Panc1 (cell line): ENCODE data around the gene LHFPL2. TPM values are rescaled to one million over a fixed set of nuclear protein-coding genes. Genes with fewer than 3 reads are reported as not detected.

ENCODE experiments used
- ATAC-seq: fragments of 200-7000 bp; cut with Tn5 transposase; 2 replicates; pipeline ENCODE4 v1.9.1; 2020; ENCODE audit warnings: mild to moderate bottlenecking, moderate library complexity
- BruUV-seq: library from RNA; stranded (reverse); fragments of 400-500 nt; replicated peaks from 2 replicates; lab custom pipeline; 2021; lab: Mats Ljungman, UMichigan
- CTCF ChIA-PET: fragments of 300-600 bp; sonication (Branson Sonifier 250); formaldehyde crosslinking; loops from one replicate; lab custom pipeline; 2022; ENCODE audit warnings: antibody characterized with exemption; lab: Charles Lee
- POLR2A ChIA-PET: fragments of 300-600 bp; sonication (Branson Sonifier 250); formaldehyde crosslinking; loops from one replicate; lab custom pipeline; 2022; ENCODE audit warnings: antibody characterized with exemption; lab: Charles Lee
- DNase-seq: peaks from one replicate; pipeline ENCODE4 v3.0.0-alpha.2; 2010; ENCODE audit warnings: low read depth, low spot score
- H3K27ac ChIP-seq: 2 replicates; pipeline ENCODE4 v1.5.1; 2011; ENCODE audit warnings: mild to moderate bottlenecking, low read length, inconsistent platforms
- H3K27me3 ChIP-seq: fragments of 200-500 bp; sonication (Bioruptor generic); 2 replicates; pipeline ENCODE4 v1.6.0; 2014; ENCODE audit warnings: low read length, inconsistent platforms; ENCODE audit not compliant: control insufficient read depth, insufficient read depth
- H3K36me3 ChIP-seq: fragments of 200-500 bp; sonication (Bioruptor generic); 2 replicates; pipeline ENCODE4 v1.5.1; 2014; ENCODE audit warnings: inconsistent platforms, mild to moderate bottlenecking, low read length, moderate library complexity; ENCODE audit not compliant: control insufficient read depth, insufficient read depth
- H3K4me1 ChIP-seq: 2 replicates; pipeline ENCODE4 v1.5.1; 2011; ENCODE audit warnings: inconsistent platforms, mild to moderate bottlenecking, low read length, moderate library complexity; ENCODE audit not compliant: control insufficient read depth, insufficient read depth
- H3K4me3 ChIP-seq, 2 experiments: 2 replicates each; pipeline ENCODE4 v1.5.1; 2011 to 2012; ENCODE audit warnings: low read depth in 2 of 2, low read length in 2 of 2, mild to moderate bottlenecking in 2 of 2, inconsistent platforms in 1 of 2, moderate library complexity in 1 of 2
- H3K9me3 ChIP-seq: fragments of 200-500 bp; sonication (Bioruptor generic); 2 replicates; pipeline ENCODE4 v1.5.1; 2014; ENCODE audit warnings: low read depth, mild to moderate bottlenecking, inconsistent platforms, low read length, moderate library complexity; ENCODE audit not compliant: control insufficient read depth, insufficient read depth
- POLR2AphosphoS5 ChIP-seq: IDR thresholded peaks from 2 replicates; pipeline ENCODE4 v1.6.1; 2012; ENCODE audit warnings: mild to moderate bottlenecking, low read depth, low read length, moderate library complexity
- SIN3A ChIP-seq: IDR thresholded peaks from 2 replicates; pipeline ENCODE4 v1.6.1; 2012; ENCODE audit warnings: low read depth, mild to moderate bottlenecking, low read length, moderate library complexity, borderline replicate concordance; ENCODE audit not compliant: insufficient read depth
- TCF7L2 ChIP-seq: IDR thresholded peaks from 2 replicates; pipeline ENCODE4 v1.6.1; 2011; ENCODE audit warnings: mild to moderate bottlenecking, low read depth, low read length, inconsistent platforms
- in situ Hi-C: cut with HindIII; loops from 2 replicates; pipeline ENCODE4 v1.10.0; 2016; ENCODE audit warnings: low sequenced_read_pairs, low pct_unique_long_range_greater_than_20kb
- intact Hi-C: fragments of 100-400 bp; cut with micrococcal nuclease; formaldehyde crosslinking; loops from one replicate; pipeline ENCODE4 v1.10.0; 2022; ENCODE audit not compliant: unreplicated experiment
- total RNA-seq: library from RNA; stranded (reverse); gene quantifications from one replicate; pipeline ENCODE4 v1.2.1, GENCODE V29; 2021; ENCODE audit not compliant: unreplicated experiment
- TF ChIP-seq, protein P1 (sequence below), 2 experiments: IDR thresholded peaks; 2 replicates each; pipeline ENCODE4 v1.6.1; 2011 to 2012; ENCODE audit warnings: low read depth in 2 of 2, control low read depth in 1 of 2, low read length in 1 of 2, mild to moderate bottlenecking in 1 of 2, moderate library complexity in 1 of 2; ENCODE audit not compliant: insufficient read depth in 1 of 2
- TF ChIP-seq, protein P2 (sequence below): fragments of 450-650 bp; IDR thresholded peaks from 2 replicates; pipeline ENCODE4 v1.5.1; 2017; ENCODE audit warnings: mild to moderate bottlenecking

LHFPL2 gene
- total RNA-seq, 1 experiment from 2014 or later: 25.8 TPM

DNA sequence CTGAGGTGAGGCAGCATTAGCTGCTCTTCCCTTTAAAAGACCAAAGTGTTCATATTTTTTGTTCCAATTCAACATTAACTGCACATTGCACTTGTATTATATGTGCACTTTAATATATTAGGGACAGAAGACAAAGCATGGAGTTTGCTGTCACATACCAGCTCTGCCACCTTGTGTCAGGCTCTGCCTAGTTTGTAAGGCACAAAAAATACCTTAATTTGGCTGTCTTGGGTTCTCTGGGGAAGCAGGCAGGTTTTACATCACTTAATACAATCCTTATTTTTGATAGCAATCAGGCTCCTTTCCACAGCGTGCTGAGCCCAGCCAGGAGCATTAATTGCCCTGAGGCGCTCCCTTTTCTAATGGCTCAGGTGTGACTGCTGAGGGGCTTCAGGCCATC is 156.3 kb downstream of the LHFPL2 start:
- TF ChIP-seq, protein P1, sequence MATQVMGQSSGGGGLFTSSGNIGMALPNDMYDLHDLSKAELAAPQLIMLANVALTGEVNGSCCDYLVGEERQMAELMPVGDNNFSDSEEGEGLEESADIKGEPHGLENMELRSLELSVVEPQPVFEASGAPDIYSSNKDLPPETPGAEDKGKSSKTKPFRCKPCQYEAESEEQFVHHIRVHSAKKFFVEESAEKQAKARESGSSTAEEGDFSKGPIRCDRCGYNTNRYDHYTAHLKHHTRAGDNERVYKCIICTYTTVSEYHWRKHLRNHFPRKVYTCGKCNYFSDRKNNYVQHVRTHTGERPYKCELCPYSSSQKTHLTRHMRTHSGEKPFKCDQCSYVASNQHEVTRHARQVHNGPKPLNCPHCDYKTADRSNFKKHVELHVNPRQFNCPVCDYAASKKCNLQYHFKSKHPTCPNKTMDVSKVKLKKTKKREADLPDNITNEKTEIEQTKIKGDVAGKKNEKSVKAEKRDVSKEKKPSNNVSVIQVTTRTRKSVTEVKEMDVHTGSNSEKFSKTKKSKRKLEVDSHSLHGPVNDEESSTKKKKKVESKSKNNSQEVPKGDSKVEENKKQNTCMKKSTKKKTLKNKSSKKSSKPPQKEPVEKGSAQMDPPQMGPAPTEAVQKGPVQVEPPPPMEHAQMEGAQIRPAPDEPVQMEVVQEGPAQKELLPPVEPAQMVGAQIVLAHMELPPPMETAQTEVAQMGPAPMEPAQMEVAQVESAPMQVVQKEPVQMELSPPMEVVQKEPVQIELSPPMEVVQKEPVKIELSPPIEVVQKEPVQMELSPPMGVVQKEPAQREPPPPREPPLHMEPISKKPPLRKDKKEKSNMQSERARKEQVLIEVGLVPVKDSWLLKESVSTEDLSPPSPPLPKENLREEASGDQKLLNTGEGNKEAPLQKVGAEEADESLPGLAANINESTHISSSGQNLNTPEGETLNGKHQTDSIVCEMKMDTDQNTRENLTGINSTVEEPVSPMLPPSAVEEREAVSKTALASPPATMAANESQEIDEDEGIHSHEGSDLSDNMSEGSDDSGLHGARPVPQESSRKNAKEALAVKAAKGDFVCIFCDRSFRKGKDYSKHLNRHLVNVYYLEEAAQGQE (IDR thresholded peaks at IDR 0.05; ENCODE audit: insufficient read depth in 1 of 2, low read depth in 2 of 2, low read length in 1 of 2): no peak
- TF ChIP-seq TCF7L2 (no peak), POLR2AphosphoS5 (no peak), SIN3A (no peak)
- TF ChIP-seq, protein P2, sequence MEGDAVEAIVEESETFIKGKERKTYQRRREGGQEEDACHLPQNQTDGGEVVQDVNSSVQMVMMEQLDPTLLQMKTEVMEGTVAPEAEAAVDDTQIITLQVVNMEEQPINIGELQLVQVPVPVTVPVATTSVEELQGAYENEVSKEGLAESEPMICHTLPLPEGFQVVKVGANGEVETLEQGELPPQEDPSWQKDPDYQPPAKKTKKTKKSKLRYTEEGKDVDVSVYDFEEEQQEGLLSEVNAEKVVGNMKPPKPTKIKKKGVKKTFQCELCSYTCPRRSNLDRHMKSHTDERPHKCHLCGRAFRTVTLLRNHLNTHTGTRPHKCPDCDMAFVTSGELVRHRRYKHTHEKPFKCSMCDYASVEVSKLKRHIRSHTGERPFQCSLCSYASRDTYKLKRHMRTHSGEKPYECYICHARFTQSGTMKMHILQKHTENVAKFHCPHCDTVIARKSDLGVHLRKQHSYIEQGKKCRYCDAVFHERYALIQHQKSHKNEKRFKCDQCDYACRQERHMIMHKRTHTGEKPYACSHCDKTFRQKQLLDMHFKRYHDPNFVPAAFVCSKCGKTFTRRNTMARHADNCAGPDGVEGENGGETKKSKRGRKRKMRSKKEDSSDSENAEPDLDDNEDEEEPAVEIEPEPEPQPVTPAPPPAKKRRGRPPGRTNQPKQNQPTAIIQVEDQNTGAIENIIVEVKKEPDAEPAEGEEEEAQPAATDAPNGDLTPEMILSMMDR: no peak
- Histone ChIP-seq H3K4me3 (no peak overlapping the region), H3K9me3 (no peaks in the 10 kb centered on the region), H3K36me3 (no peaks in the 10 kb centered on the region), H3K27ac (no peak overlapping the region), H3K27me3 (no peaks in the 10 kb centered on the region), H3K4me1 (no peaks in the 10 kb centered on the region)
- in situ Hi-C loops: no loop called here
- DNase-seq: no peak
- ChIA-PET CTCF (no interaction called here), POLR2A (no interaction called here)
- no TSS peak for BruUV-seq
- intact Hi-C loops: no loop called here
- ATAC-seq: no peak

DNA sequence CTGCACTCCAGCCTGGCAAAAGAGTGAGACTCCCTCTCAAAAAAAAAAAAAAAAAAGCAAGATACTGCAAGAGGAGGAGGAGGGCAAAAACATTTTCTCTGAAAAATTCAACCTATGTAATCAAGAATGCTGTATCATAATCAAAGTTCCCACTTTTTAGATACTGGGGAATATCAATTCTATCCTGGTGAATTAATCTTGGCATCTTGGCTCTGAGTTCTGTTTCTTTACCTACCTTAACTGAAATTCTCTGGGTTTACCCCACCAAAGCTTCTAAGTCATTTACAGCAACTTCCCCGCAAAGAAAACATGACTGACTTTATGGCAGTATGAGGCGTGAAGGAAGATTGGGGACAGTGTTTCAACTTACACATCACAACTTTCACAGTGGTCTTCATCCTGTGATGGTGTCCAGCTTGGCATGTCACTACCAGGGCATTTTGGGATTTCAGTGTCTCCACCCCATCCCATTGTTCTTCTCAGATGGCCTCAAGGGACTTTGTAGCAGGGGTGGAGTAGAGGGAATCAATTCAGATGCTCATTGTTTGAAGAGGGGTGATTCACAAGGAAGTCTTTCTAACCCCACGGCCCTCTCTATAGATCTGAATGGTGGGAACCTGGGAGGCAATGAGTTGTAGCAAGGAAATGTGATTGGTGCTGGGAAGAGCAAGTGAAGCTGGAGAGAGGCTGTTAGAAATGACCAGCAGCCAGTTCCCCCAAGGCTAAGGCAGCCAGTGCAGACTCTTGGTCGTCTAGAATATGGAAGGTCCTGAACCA is 157.7 kb downstream of the LHFPL2 start:
- DNase-seq (no peak), ATAC-seq (no peak)
- POLR2A ChIA-PET: no interaction called here
- H3K27me3 ChIP-seq: no peaks in the 10 kb centered on the region
- BruUV-seq: no TSS peak
- CTCF ChIA-PET: no interaction called here
- intact Hi-C loops: no loop called here
- H3K4me1 ChIP-seq: no peaks in the 10 kb centered on the region
- TF ChIP-seq POLR2AphosphoS5: no peak
- TF ChIP-seq SIN3A: no peak
- TF ChIP-seq, protein P2: no peak
- TF ChIP-seq, protein P1 (IDR thresholded peaks at IDR 0.05; ENCODE audit: insufficient read depth in 1 of 2, low read depth in 2 of 2, low read length in 1 of 2): no peak
- no peak for TF ChIP-seq TCF7L2
- H3K9me3 ChIP-seq: no peaks in the 10 kb centered on the region
- no peaks in the 10 kb centered on the region for H3K36me3 ChIP-seq
- no peak overlapping the region for H3K27ac ChIP-seq
- in situ Hi-C loops: no loop called here
- H3K4me3 ChIP-seq: no peak overlapping the region
